OCI-M2 (cell line): ENCODE results near the gene LRRC10.

Source experiments
- DNase-seq: peaks from one replicate; lab custom pipeline; 2025; ENCODE audit not compliant: unreplicated experiment; lab: John Stamatoyannopoulos, UW

Gene LRRC10

GRCh38 chr12:69570000-69570516 is 40.6 kb downstream of the LRRC10 start:
- DNase-seq: no peak

GRCh38 chr12:69569236-69569635 is 41.5 kb downstream of the LRRC10 start:
- no peak for DNase-seq

- no peak for DNase-seq
Observed at GRCh38 chr12:69566603-69567002, 44.1 kb downstream of the LRRC10 start.

GRCh38 chr12:69563166-69563762 is 47.4 kb downstream of the LRRC10 start:
- no peak for DNase-seq
